HG02885 (cell line): Measurements from ENCODE around the gene SKOR1.

ENCODE experiments used
- ATAC-seq: cut with Tn5 transposase; IDR thresholded peaks from one replicate; pipeline ENCODE4 v1.9.1; 2021; ENCODE audit warnings: mild to moderate bottlenecking; ENCODE audit not compliant: unreplicated experiment, poor library complexity

The SKOR1 gene

GRCh38 chr15:67879440-67880129, 54.3 kb downstream of the SKOR1 start:
- ATAC-seq: no peak

GRCh38 chr15:67880651-67881182, 55.4 kb downstream of the SKOR1 start:
- no peak for ATAC-seq

- no peak for ATAC-seq
Observed at GRCh38 chr15:67882487-67883233, 57.4 kb downstream of the SKOR1 start.

GRCh38 chr15:67883234-67883773, 58.0 kb downstream of the SKOR1 start:
- ATAC-seq: no peak

- no peak for ATAC-seq
Observed at GRCh38 chr15:67884009-67884408, 58.7 kb downstream of the SKOR1 start.
